SK-N-SH (cell line): ENCODE results near the gene ASMTL. TPM values are rescaled to one million over a fixed set of nuclear protein-coding genes. Genes with fewer than 3 reads are reported as not detected.

Experiments
- CTCF ChIA-PET: fragments of 300-600, 350-600 bp; formaldehyde crosslinking; extraction: SDS; loops from one replicate; lab custom pipeline; 2021; lab: Yijun Ruan, JAX
- POLR2A ChIA-PET: fragments of 350-600 bp; sonication (Branson Sonifier 250); formaldehyde crosslinking; extraction: SDS; loops from one replicate; lab custom pipeline; 2020; ENCODE audit warnings: antibody characterized with exemption, inconsistent platforms; lab: Yijun Ruan, JAX
- DNase-seq: peaks from one replicate; pipeline ENCODE4 v3.0.0; 2012
- H2AFZ ChIP-seq: fragments of 200-600 bp; sonication (generic); 2 replicates; pipeline ENCODE4 v1.8.1; 2016; ENCODE audit warnings: antibody characterized with exemption, mild to moderate bottlenecking, low read depth
- H3F3A ChIP-seq: fragments of 200-600 bp; sonication (generic); replicated peaks from 2 replicates; pipeline ENCODE3; 2016; ENCODE audit warnings: antibody characterized with exemption, mild to moderate bottlenecking; ENCODE audit not compliant: insufficient read depth
- H3K27ac ChIP-seq, 2 experiments: fragments of 200-500 bp in 1 of 2; fragments of 200-600 bp in 1 of 2; sonication (Bioruptor generic) in 1 of 2; sonication (generic), shearing (Covaris generic) in 1 of 2; 2 replicates each; pipeline versions ENCODE4 v1.5.1 to v1.6.1; 2014 to 2016; ENCODE audit warnings: low read depth in 2 of 2, inconsistent platforms in 1 of 2, low read length in 1 of 2, mild to moderate bottlenecking in 1 of 2, mixed read lengths in 1 of 2
- H3K27me3 ChIP-seq: fragments of 200-600 bp; sonication (generic), shearing (Covaris generic); 2 replicates; pipeline ENCODE4 v1.6.1; 2016; ENCODE audit warnings: mixed run types; ENCODE audit not compliant: insufficient read depth
- H3K36me3 ChIP-seq, 2 experiments: fragments of 200-500 bp in 1 of 2; fragments of 200-600 bp in 1 of 2; sonication (Bioruptor generic) in 1 of 2; sonication (generic) in 1 of 2; replicated peaks in 1 of 2; 2 replicates each; pipeline versions ENCODE3 to v1.5.1; 2014 to 2016; ENCODE audit warnings: low read length in 1 of 2, mild to moderate bottlenecking in 1 of 2; ENCODE audit not compliant: insufficient read depth in 2 of 2, control insufficient read depth in 1 of 2
- H3K4me1 ChIP-seq, 2 experiments: fragments of 200-500 bp in 1 of 2; fragments of 200-600 bp in 1 of 2; sonication (Bioruptor generic) in 1 of 2; sonication (generic), shearing (Covaris generic) in 1 of 2; 2 replicates each; pipeline versions ENCODE4 v1.5.1 to v1.6.1; 2014 to 2016; ENCODE audit warnings: low read depth in 1 of 2, low read length in 1 of 2, mixed run types in 1 of 2; ENCODE audit not compliant: insufficient read depth in 2 of 2, control insufficient read depth in 1 of 2
- H3K4me2 ChIP-seq: fragments of 200-600 bp; sonication (generic), shearing (Covaris generic); 2 replicates; pipeline ENCODE4 v1.6.1; 2017; ENCODE audit warnings: mixed run types
- H3K4me3 ChIP-seq, 2 experiments: fragments of 200-500 bp in 1 of 2; fragments of 200-600 bp in 1 of 2; sonication (Bioruptor generic) in 1 of 2; sonication (generic), shearing (Covaris generic) in 1 of 2; 2 replicates each; pipeline versions ENCODE4 v1.5.1 to v1.8.1; 2014 to 2016; ENCODE audit warnings: low read depth in 2 of 2, inconsistent platforms in 1 of 2, low read length in 1 of 2, mild to moderate bottlenecking in 1 of 2, mixed read lengths in 1 of 2, moderate library complexity in 1 of 2
- H3K79me2 ChIP-seq: fragments of 200-600 bp; sonication (generic); 2 replicates; pipeline ENCODE4 v1.8.1; 2017; ENCODE audit warnings: mild to moderate bottlenecking; ENCODE audit not compliant: insufficient read depth
- H3K9ac ChIP-seq: fragments of 200-600 bp; sonication (generic); 2 replicates; pipeline ENCODE4 v1.6.1; 2017; ENCODE audit warnings: mixed run types
- H3K9me2 ChIP-seq: fragments of 200-600 bp; sonication (generic); 2 replicates; pipeline ENCODE4 v1.6.1; 2017; ENCODE audit warnings: mixed run types
- H3K9me3 ChIP-seq: fragments of 200-600 bp; sonication (generic); 2 replicates; pipeline ENCODE4 v1.6.1; 2017; ENCODE audit warnings: mixed run types, mild to moderate bottlenecking, moderate library complexity
- H4K20me1 ChIP-seq: fragments of 200-600 bp; sonication (generic); 2 replicates; pipeline ENCODE4 v1.6.1; 2017; ENCODE audit warnings: mild to moderate bottlenecking, mixed run types; ENCODE audit not compliant: insufficient read depth
- CTCF ChIP-seq: fragments of 200-600 bp; sonication (generic); IDR thresholded peaks from 2 replicates; pipeline ENCODE4 v1.6.1; 2017; ENCODE audit warnings: antibody characterized with exemption, mild to moderate bottlenecking, moderate library complexity
- EP300 ChIP-seq, 2 experiments: IDR thresholded peaks; 2 replicates each; pipeline versions ENCODE4 v1.4.0 to v1.6.1; 2012; ENCODE audit warnings: borderline replicate concordance in 1 of 2, low read depth in 1 of 2, low read length in 1 of 2
- EZH2phosphoT487 ChIP-seq: fragments of 200-600 bp; sonication (generic); IDR thresholded peaks from 2 replicates; pipeline ENCODE4 v1.6.1; 2017; ENCODE audit warnings: low read depth, mixed run types, mild to moderate bottlenecking, antibody characterized with exemption, moderate library complexity, borderline replicate concordance
- FOSL2 ChIP-seq: IDR thresholded peaks from 2 replicates; pipeline ENCODE4 v1.4.0; 2012; ENCODE audit warnings: low read depth, mild to moderate bottlenecking, moderate library complexity, borderline replicate concordance
- GABPA ChIP-seq: IDR thresholded peaks from 2 replicates; pipeline ENCODE4 v1.4.0; 2012; ENCODE audit warnings: low read depth, mild to moderate bottlenecking
- MAX ChIP-seq: IDR thresholded peaks from 2 replicates; pipeline ENCODE4 v1.4.0; 2012; ENCODE audit warnings: low read depth
- POLR2AphosphoS5 ChIP-seq: IDR thresholded peaks from 2 replicates; pipeline ENCODE4 v1.6.1; 2012; ENCODE audit warnings: low read depth, low read length
- SMC3 ChIP-seq: IDR thresholded peaks from 2 replicates; pipeline ENCODE4 v1.6.1; 2012; ENCODE audit warnings: low read depth, low read length, improper control_type of control experiment
- ZBTB33 ChIP-seq: IDR thresholded peaks from 2 replicates; pipeline ENCODE4 v1.4.0; 2012; ENCODE audit warnings: low read depth, borderline replicate concordance
- WGBS: methylation state at CpG from one replicate; pipeline ENCODE4 v1.1.6; 2017; ENCODE audit warnings: low lambda C conversion rate; 5-methylcytosine and 5-hydroxymethylcytosine counted together
- polyA plus RNA-seq, 3 experiments: library from polyadenylated mRNA; depleted of rRNA; stranded (reverse); fragments of >200 nt; gene quantifications; 2 replicates each; pipeline ENCODE4 v1.2.3, GENCODE V29; 2012

The ASMTL gene
- polyA plus RNA-seq, 1 of the 3 experiments (the other 2 are of a cell fraction): 37.7 TPM

- CTCF ChIA-PET: no interaction called here
- DNase-seq: no peak
These were observed 28.4 kb downstream of the ASMTL start for GRCh38 chrX:1424147-1424851.

More at GRCh38 chrX:1424147-1424851, 28.4 kb downstream of the ASMTL start:
- H3K9me3 ChIP-seq: no peaks in the 10 kb centered on the region
- POLR2A ChIA-PET: no interaction called here
- H3K4me2 ChIP-seq: no peak overlapping the region
- no peaks in the 10 kb centered on the region for H3K4me1 ChIP-seq
- H3F3A ChIP-seq: peaks cover 5% of the 10 kb centered on the region
- peaks cover 0 to 20% of the 10 kb centered on the region in 2 experiments for H3K36me3 ChIP-seq
- H4K20me1 ChIP-seq: no peaks in the 10 kb centered on the region
- H3K9me2 ChIP-seq: no peaks in the 10 kb centered on the region
- no peak overlapping the region for H3K27ac ChIP-seq
- TF ChIP-seq SMC3 (no peak), GABPA (no peak), POLR2AphosphoS5 (no peak), ZBTB33 (no peak), MAX (no peak), EZH2phosphoT487 (no peak), FOSL2 (no peak), EP300 (IDR thresholded peaks at IDR 0.05; ENCODE audit: borderline replicate concordance in 1 of 2, low read depth in 1 of 2, low read length in 1 of 2) (no peak), CTCF (no peak)
- TF ChIP-seq, all 33 proteins: peak for 0
- Histone ChIP-seq H3K27me3 (no peaks in the 10 kb centered on the region), H2AFZ (no peak overlapping the region), H3K4me3 (no peak overlapping the region), H3K9ac (no peak overlapping the region), H3K79me2 (no peaks in the 10 kb centered on the region)
- 76% methylated on average over 9 of the region's 9 CpGs for WGBS
